Esophagus (tissue), 2 donors: ENCODE data around the gene TSC1. TPM values are rescaled to one million over a fixed set of nuclear protein-coding genes. Genes with fewer than 3 reads are reported as not detected.
"Not testable (repeated sequence)": the region's sequence is repeated elsewhere in the genome, so short reads cannot be mapped to it uniquely, and the experiment has no call there.

Source experiments
- H3K27ac ChIP-seq, 2 donors: one replicate each; pipeline ENCODE4 v1.5.1; 2013; ENCODE audit warnings: low read depth in 2 of 2, mild to moderate bottlenecking in 2 of 2, inconsistent platforms in 1 of 2, low read length in 1 of 2, moderate library complexity in 1 of 2
- H3K27me3 ChIP-seq, 2 donors: one replicate each; pipeline ENCODE4 v1.6.1; 2013; ENCODE audit warnings: low read length in 2 of 2, control low read depth in 1 of 2, mild to moderate bottlenecking in 1 of 2; ENCODE audit not compliant: insufficient read depth in 2 of 2, control insufficient read depth in 1 of 2
- H3K36me3 ChIP-seq, 2 donors: one replicate each; pipeline ENCODE4 v1.6.1; 2013; ENCODE audit warnings: low read length in 1 of 2; ENCODE audit not compliant: control insufficient read depth in 2 of 2, insufficient read depth in 2 of 2
- H3K4me1 ChIP-seq, 2 donors: one replicate each; pipeline ENCODE4 v1.6.1; 2013; ENCODE audit warnings: low read length in 1 of 2; ENCODE audit not compliant: control insufficient read depth in 2 of 2, insufficient read depth in 2 of 2
- H3K4me3 ChIP-seq, 2 donors: one replicate each; pipeline ENCODE4 v1.5.1; 2013; ENCODE audit warnings: low read length in 2 of 2, mild to moderate bottlenecking in 2 of 2, low read depth in 1 of 2, moderate library complexity in 1 of 2
- H3K9me3 ChIP-seq, 2 donors: one replicate each; pipeline ENCODE4 v1.6.1; 2013; ENCODE audit warnings: mild to moderate bottlenecking in 2 of 2, low read depth in 1 of 2, low read length in 1 of 2, moderate library complexity in 1 of 2; ENCODE audit not compliant: control insufficient read depth in 2 of 2, insufficient read depth in 1 of 2
- WGBS, 2 donors: extraction: QIAGEN DNeasy Blood & Tissue Kit; methylation state at CpG; one replicate each; pipeline ENCODE4 v1.1.7; 2013; 5-methylcytosine and 5-hydroxymethylcytosine counted together
- polyA plus RNA-seq, 2 donors: library from polyadenylated mRNA; stranded (reverse); fragments of 200-250 nt; gene quantifications; one replicate each; pipeline ENCODE4 v1.2.3, GENCODE V29; 2013
- donor health status: healthy with polysubstance abuse.
- donor health status: Bipolar disorder and iron deficiency.

The TSC1 gene
- polyA plus RNA-seq, 2 donors, result 8.9 to 14.3 TPM

DNA sequence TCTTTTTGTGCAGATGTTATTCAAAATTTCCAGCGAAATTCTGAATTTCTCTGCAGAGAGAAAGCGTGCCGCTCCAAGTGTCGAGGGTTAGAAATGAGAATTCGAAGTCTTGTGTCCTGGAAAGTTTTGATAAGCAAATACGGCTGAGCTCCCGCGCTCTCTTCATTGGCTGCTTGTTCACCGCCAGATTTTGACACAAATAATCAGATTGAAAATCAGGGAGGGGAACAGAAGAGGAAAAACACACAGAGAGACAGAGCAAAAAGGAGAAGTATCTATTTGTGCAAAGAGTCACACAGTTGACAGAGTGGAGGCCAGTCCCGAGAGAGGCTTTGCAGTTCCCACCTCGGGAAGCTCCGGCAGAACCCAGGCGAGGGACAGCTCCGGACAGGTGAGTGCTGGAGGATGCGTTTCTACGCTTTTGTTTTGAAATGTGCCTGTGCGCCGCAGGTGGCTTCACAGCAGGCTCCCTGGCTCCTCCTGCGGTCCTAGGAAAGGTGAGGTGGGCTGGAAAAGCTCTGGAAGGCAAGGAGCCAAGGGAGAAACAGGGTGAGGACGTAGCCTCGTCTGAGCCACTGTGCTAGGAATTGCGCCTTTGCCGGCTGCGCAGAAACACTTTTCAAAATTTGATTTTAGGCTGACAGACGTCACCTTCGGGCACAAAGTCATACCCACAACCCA, 34.2 kb upstream of the TSC1 start, which contains the start of gene GFI1B:
Gene GFI1B (plus strand): TSS at position 244 of the 681 bp plus-strand sequence. CDS start 7,985 bp downstream, outside the sequence.
- H3K27me3 ChIP-seq, result peaks cover 0 to 4% of the 10 kb centered on the region in 2 donors
- no peak within 1 kb of the TSS for H3K27ac ChIP-seq

DNA sequence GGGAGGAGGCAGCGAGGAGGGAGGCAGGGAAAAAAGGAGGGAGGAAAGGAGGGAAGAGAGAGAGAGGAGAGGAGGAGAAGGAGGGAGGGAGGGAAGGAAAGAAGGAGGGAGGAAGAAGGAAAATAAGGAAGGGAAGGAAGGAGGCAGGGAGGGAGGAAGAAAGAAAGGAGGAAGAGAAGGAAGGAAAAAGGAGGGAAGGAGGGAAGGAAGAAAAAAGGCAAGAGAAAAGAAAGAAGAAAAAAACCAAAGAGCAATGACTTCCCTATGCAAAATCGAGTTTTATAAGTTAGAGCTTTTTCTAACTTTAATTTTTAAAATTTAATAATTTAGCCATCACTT, 33.7 kb upstream of the TSC1 start:
- 19% methylated on average over 2 of the region's 2 CpGs for WGBS, 2 donors
- no peaks in the 10 kb centered on the region for H3K36me3 ChIP-seq
- H3K4me1 ChIP-seq, result peaks cover 0 to 3% of the 10 kb centered on the region in 2 donors
- H3K4me3 ChIP-seq, result no peak overlapping the region
- peaks cover 0 to 3% of the 10 kb centered on the region in 2 donors for H3K9me3 ChIP-seq
- H3K27me3 ChIP-seq, result peaks cover 0 to 4% of the 10 kb centered on the region in 2 donors
- no peak overlapping the region for H3K27ac ChIP-seq

More for the DNA sequence above, 34.2 kb upstream of the TSC1 start, which contains the start of gene GFI1B:
- Histone ChIP-seq H3K4me3 (no peak within 1 kb of the TSS), H3K4me1 (peaks cover 0 to 3% of the 10 kb centered on the region in 2 donors), H3K9me3 (peaks cover 0 to 2% of the 10 kb centered on the region in 2 donors), H3K36me3 (no peaks in the 10 kb centered on the region)
- 20 to 25% methylated on average over 26 of the region's 26 CpGs for WGBS, 2 donors

DNA sequence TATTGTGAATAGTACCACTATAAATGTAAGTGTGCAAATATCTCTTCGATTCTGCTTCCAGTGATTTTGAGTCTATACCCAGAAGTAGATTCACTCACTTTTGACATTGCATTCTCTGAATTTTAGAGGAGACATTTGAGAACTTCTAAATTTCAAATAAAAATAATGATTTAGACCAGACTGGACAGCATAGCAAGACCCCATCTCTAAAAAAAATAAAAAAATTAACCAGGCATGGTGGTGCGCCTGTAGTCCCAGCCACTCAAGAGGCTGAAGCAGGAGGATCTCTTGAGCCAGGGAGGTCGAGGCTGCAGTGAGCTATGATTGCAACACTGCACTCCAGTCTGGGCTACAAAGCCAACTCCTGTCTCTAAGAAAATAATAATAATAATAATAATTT, 32.2 kb upstream of the TSC1 start:
- peaks cover 0 to 3% of the 10 kb centered on the region in 2 donors for H3K4me1 ChIP-seq
- peaks cover 0 to 3% of the 10 kb centered on the region in 2 donors for H3K9me3 ChIP-seq
- no peak overlapping the region for H3K4me3 ChIP-seq
- 88 to 89% methylated on average over 3 of the region's 3 CpGs for WGBS, 2 donors
- no peak overlapping the region for H3K27ac ChIP-seq
- peaks cover 0 to 4% of the 10 kb centered on the region in 2 donors for H3K27me3 ChIP-seq
- no peaks in the 10 kb centered on the region for H3K36me3 ChIP-seq

DNA sequence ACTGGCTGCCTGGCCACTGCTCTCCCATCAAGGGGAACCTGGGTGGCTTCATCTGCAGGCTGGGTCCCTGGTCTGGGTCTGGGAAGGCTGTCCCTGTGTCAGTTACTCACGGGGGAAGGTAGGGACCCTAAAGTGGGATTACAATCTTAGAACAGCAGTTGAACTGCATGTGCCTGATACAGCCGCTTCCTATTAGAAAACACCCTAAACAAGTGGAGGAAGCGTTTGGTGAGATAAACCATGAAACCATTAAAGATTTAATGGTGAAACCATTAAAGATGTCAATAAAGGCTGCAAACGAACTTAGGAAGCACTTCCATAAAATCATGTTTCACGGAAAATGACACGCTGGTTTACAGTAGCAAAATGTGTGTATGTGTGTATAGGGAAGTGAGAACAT, 31.5 kb upstream of the TSC1 start:
- Histone ChIP-seq H3K27me3 (peaks cover 0 to 4% of the 10 kb centered on the region in 2 donors), H3K4me3 (no peak overlapping the region), H3K27ac (no peak overlapping the region), H3K36me3 (no peaks in the 10 kb centered on the region), H3K9me3 (peaks cover 0 to 3% of the 10 kb centered on the region in 2 donors), H3K4me1 (peaks cover 0 to 3% of the 10 kb centered on the region in 2 donors)
- WGBS, 2 donors, result 69% methylated on average over 6 of the region's 6 CpGs

DNA sequence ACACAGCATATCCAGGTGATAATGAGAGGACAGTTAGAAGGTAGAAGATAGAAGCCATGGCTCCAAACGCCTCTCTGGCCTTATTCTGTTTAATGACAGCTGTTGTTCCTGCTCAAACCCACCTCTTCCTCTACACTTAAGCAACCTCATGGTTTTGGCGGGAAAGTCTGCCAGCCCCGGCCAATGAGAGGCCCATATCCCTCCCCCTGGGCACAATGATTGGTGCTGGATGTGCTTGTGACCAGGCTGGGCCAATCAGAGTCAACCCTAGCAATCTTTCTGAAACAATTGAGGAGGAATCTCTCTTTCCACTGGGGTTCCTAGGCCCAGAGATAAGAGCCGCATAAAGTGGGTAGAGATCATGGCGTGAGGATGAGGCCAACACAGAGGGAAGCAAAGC, 29.3 kb upstream of the TSC1 start:
- no peak overlapping the region for H3K4me3 ChIP-seq
- no peaks in the 10 kb centered on the region for H3K27me3 ChIP-seq
- WGBS, 2 donors, result 78 to 93% methylated on average over 5 of the region's 5 CpGs
- no peak overlapping the region for H3K27ac ChIP-seq
- peaks cover 0 to 3% of the 10 kb centered on the region in 2 donors for H3K4me1 ChIP-seq
- H3K36me3 ChIP-seq, result no peaks in the 10 kb centered on the region
- peaks cover 0 to 3% of the 10 kb centered on the region in 2 donors for H3K9me3 ChIP-seq

DNA sequence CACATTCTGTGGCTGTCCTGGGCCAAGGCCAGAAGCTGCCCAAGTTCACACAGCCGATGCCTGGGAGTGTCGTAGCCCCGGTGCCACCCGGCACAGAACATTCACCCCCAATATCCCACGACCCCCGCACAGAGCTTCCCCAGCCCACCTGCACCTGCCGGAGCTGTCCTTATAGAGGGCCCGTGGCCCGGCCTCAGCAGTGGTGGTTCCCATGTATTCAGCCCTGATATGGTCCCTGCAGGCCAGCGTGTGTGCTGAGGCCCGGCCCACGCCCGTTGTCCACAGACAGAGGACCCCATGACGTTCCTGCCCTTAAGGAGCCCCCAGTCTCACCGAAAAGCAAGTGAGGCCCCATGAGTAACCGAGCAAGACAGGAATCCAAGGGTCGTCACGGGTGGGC, 28.8 kb upstream of the TSC1 start:
- H3K27me3 ChIP-seq, result no peaks in the 10 kb centered on the region
- 74 to 79% methylated on average over 18 of the region's 18 CpGs for WGBS, 2 donors
- peaks cover 0 to 3% of the 10 kb centered on the region in 2 donors for H3K4me1 ChIP-seq
- H3K4me3 ChIP-seq, result no peak overlapping the region
- H3K36me3 ChIP-seq, result no peaks in the 10 kb centered on the region
- H3K27ac ChIP-seq, result no peak overlapping the region
- peaks cover 0 to 3% of the 10 kb centered on the region in 2 donors for H3K9me3 ChIP-seq

DNA sequence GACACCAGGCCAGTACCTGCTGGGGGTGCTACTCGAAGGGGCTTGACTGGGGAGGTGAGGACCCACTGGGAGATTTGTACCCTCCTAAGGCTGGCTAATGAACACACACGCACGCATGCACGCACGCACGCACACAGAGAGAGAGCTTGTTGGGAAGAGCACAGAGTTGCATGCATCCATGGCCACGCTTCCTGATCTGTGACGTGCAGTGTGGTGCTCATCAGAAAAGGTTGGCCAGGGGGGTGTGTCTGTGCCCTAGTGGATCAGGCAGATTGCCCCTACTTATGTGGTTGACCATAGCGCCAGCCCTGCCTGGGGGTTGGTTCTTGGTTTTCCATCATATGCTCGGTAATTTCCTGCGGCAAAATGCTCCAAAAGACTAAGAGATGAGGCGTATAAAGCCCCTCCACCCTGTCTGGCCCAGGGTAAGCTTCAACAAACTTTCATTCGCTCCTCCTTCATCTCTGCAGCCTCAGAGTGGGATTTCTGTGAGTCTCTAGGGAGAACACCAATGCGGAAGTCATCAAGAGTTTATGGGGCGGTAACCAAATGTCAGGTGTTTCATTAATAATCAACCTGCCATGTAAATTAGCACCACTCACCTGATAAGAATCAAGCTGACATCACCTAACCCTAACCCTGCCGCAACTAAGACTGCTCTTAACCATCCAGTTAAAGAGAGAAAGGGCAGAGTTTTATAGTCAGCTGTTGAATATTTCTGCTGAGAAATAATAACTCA, 26.1 kb upstream of the TSC1 start:
- Histone ChIP-seq H3K27ac (no peak overlapping the region), H3K36me3 (no peaks in the 10 kb centered on the region), H3K4me3 (no peak overlapping the region), H3K9me3 (peaks cover 0 to 3% of the 10 kb centered on the region in 2 donors), H3K4me1 (no peaks in the 10 kb centered on the region), H3K27me3 (no peaks in the 10 kb centered on the region)
- 82 to 88% methylated on average over 16 of the region's 16 CpGs for WGBS, 2 donors

DNA sequence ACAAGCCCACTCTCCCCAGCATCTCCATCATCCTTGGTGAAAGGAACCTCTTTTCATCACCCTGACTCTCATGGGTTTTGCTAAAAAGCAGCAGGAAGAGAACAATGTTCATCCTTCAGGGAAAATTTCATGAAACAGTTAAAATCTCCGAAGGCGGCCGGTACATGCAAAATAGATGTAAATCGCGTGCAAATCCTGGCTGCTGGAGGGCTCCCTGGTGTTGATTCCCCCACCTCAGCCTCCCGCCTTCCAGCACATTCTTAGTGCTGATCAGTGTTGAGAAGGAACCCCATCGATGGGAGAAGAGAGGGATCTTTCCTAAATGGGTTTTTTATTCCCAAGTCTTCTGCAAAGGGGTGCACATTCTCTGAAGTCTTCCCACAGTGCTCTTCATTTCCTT, 25.4 kb upstream of the TSC1 start:
- 68% methylated on average over 7 of the region's 7 CpGs for WGBS, 2 donors
- Histone ChIP-seq H3K4me1 (no peaks in the 10 kb centered on the region), H3K9me3 (peaks cover 0 to 3% of the 10 kb centered on the region in 2 donors), H3K27me3 (no peaks in the 10 kb centered on the region), H3K4me3 (no peak overlapping the region), H3K36me3 (no peaks in the 10 kb centered on the region), H3K27ac (no peak overlapping the region)

DNA sequence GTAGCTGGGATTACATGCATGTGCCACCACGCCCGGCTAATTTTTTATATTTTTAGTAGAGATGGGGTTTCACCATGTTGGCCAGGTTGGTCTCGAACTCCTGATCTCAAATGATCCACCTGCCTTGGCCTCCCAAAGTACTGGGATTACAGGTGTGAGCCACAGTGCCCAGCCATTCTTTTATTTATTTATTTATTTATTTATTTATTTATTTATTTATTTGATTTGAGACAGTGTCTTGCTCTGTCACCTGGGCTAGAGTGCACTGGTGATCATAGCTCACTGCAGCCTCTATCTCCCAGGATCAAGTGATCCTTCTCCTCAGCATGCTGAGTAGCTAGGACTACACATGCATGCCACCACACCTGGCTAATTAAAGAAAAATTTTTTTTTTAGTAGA, 23.5 kb upstream of the TSC1 start:
- not testable (repeated sequence) for H3K36me3 ChIP-seq, H3K4me3 ChIP-seq, H3K9me3 ChIP-seq, H3K27me3 ChIP-seq, H3K27ac ChIP-seq, H3K4me1 ChIP-seq
- WGBS, 2 donors, result 90 to 95% methylated on average over 3 of the region's 3 CpGs
